GM12878 (cell line): ENCODE results near the gene TOMM22. TPM values are rescaled to one million over a fixed set of nuclear protein-coding genes. Genes with fewer than 3 reads are reported as not detected.

Source experiments
- ATAC-seq: fragments of 200-7000 bp; cut with Tn5 transposase; 3 replicates; pipeline ENCODE4 v1.9.1; 2020; ENCODE audit warnings: mild to moderate bottlenecking, moderate library complexity
- BruUV-seq: library from RNA; stranded (reverse); fragments of 400-500 nt; replicated peaks from 2 replicates; lab custom pipeline; 2021; lab: Mats Ljungman, UMichigan
- CTCF ChIA-PET: fragments of 300-600 bp; sonication (Branson Sonifier 250); formaldehyde crosslinking; extraction: SDS; loops from one replicate; lab custom pipeline; 2021; ENCODE audit warnings: inconsistent platforms; lab: Yijun Ruan, JAX
- POLR2A ChIA-PET: fragments of 350-600 bp; formaldehyde crosslinking; extraction: SDS; loops from one replicate; lab custom pipeline; 2021; ENCODE audit warnings: inconsistent platforms; lab: Charles Lee
- RAD21 ChIA-PET: fragments of 300-600 bp; sonication (Branson Sonifier 250); formaldehyde crosslinking; loops from one replicate; lab custom pipeline; 2023; ENCODE audit warnings: antibody characterized with exemption; ENCODE audit not compliant: unreplicated experiment; lab: Charles Lee
- SMC1A ChIA-PET: fragments of 300-600 bp; sonication (Branson Sonifier 250); formaldehyde crosslinking; loops from one replicate; lab custom pipeline; 2023; ENCODE audit not compliant: unreplicated experiment, uncharacterized antibody; lab: Charles Lee
- DNase-seq: peaks from one replicate; pipeline ENCODE4 v3.0.0-alpha.2; 2011; ENCODE audit warnings: low read depth, low spot score
- FAIRE-seq: peaks from 3 replicates; lab custom pipeline; 2011; peaks lifted over from hg19 to GRCh38; lab: Jason Lieb, UNC
- H2AFZ ChIP-seq: 2 replicates; pipeline ENCODE4 v1.6.0; 2011; ENCODE audit warnings: low read depth, low read length, control low read depth; ENCODE audit not compliant: control insufficient read depth
- H3K27ac ChIP-seq: 2 replicates; pipeline ENCODE4 v1.5.1; 2011; ENCODE audit warnings: control low read depth; ENCODE audit not compliant: control insufficient read depth, insufficient read depth
- H3K27me3 ChIP-seq, 2 experiments: replicated peaks in 1 of 2; 2 replicates each; pipeline versions ENCODE4 v1.6.0 to v1.6.1; 2011; ENCODE audit warnings: low read length in 1 of 2; ENCODE audit not compliant: control insufficient read depth in 2 of 2, insufficient read depth in 2 of 2
- H3K36me3 ChIP-seq, 2 experiments: 2 replicates each; pipeline ENCODE4 v1.5.1; 2011; ENCODE audit warnings: low read length in 1 of 2; ENCODE audit not compliant: control insufficient read depth in 2 of 2, insufficient read depth in 2 of 2
- H3K4me1 ChIP-seq: 2 replicates; pipeline ENCODE4 v1.6.1; 2011; ENCODE audit warnings: mild to moderate bottlenecking, low read length, moderate library complexity, mixed read lengths; ENCODE audit not compliant: control insufficient read depth, insufficient read depth
- H3K4me2 ChIP-seq: 2 replicates; pipeline ENCODE4 v1.6.0; 2011; ENCODE audit warnings: control low read depth; ENCODE audit not compliant: control insufficient read depth, insufficient read depth
- H3K4me3 ChIP-seq: fragments of 200-600 bp; sonication (generic); 2 replicates; pipeline ENCODE4 v1.5.1; 2016
- H3K79me2 ChIP-seq: 2 replicates; pipeline ENCODE4 v1.6.0; 2011; ENCODE audit warnings: low read length; ENCODE audit not compliant: control insufficient read depth, insufficient read depth
- H3K9ac ChIP-seq: 2 replicates; pipeline ENCODE4 v1.8.0; 2011; ENCODE audit warnings: low read length, control low read depth, mixed read lengths; ENCODE audit not compliant: control insufficient read depth, insufficient read depth
- H3K9me3 ChIP-seq: replicated peaks from 3 replicates; pipeline ENCODE4 v1.5.1; 2011; ENCODE audit warnings: mild to moderate bottlenecking, low read length; ENCODE audit not compliant: control insufficient read depth, insufficient read depth
- H4K20me1 ChIP-seq: 2 replicates; pipeline ENCODE4 v1.6.0; 2011; ENCODE audit not compliant: control insufficient read depth, insufficient read depth
- ASH2L ChIP-seq: fragments of 300-600, 200-600 bp; sonication (generic); IDR thresholded peaks from 2 replicates; pipeline ENCODE4 v1.6.1; 2017; ENCODE audit warnings: low read depth, mild to moderate bottlenecking, borderline replicate concordance
- BACH1 ChIP-seq: fragments of 450-650 bp; IDR thresholded peaks from 2 replicates; pipeline ENCODE4 v1.6.1; 2017; ENCODE audit warnings: mild to moderate bottlenecking, borderline replicate concordance
- BCL11A ChIP-seq: IDR thresholded peaks from 2 replicates; pipeline ENCODE4 v1.6.1; 2011; ENCODE audit warnings: low read depth, low read length
- MTA3 ChIP-seq: IDR thresholded peaks from 2 replicates; pipeline ENCODE4 v1.6.1; 2012; ENCODE audit warnings: low read length, inconsistent platforms, borderline replicate concordance
- POLR2A ChIP-seq: IDR thresholded peaks from 2 replicates; pipeline ENCODE4 v1.6.1; 2011; ENCODE audit warnings: low read depth, mild to moderate bottlenecking, low read length
- POLR2AphosphoS5 ChIP-seq: IDR thresholded peaks from 2 replicates; pipeline ENCODE4 v1.6.1; 2011; ENCODE audit warnings: mild to moderate bottlenecking, low read length, inconsistent platforms
- TCF3 ChIP-seq: IDR thresholded peaks from 2 replicates; pipeline ENCODE4 v1.6.1; 2012; ENCODE audit warnings: low read depth, mild to moderate bottlenecking, low read length, borderline replicate concordance; ENCODE audit not compliant: insufficient read depth
- ZNF207 ChIP-seq: fragments of 450-650 bp; IDR thresholded peaks from 2 replicates; pipeline ENCODE4 v1.6.1; 2014; ENCODE audit warnings: antibody characterized with exemption, mild to moderate bottlenecking, borderline replicate concordance
- ZNF384 ChIP-seq: IDR thresholded peaks from 2 replicates; pipeline ENCODE4 v1.6.1; 2012; ENCODE audit warnings: low read depth, mild to moderate bottlenecking, low read length, improper control_type of control experiment, borderline replicate concordance
- WGBS: methylation state at CpG from one replicate; pipeline ENCODE4 v1.1.6; 2016; ENCODE audit warnings: low lambda C conversion rate; ENCODE audit not compliant: insufficient replicate concordance, insufficient coverage; ENCODE audit errors: missing lambda C conversion rate; 5-methylcytosine and 5-hydroxymethylcytosine counted together
- in situ Hi-C: fragments of 300-500 bp; cut with MboI; formaldehyde crosslinking; loops from 9 replicates; pipeline ENCODE4 v1.14.3; 2018; ENCODE audit warnings: mixed read lengths
- intact Hi-C: fragments of 100-400 bp; cut with micrococcal nuclease; formaldehyde crosslinking; loops from one replicate; pipeline ENCODE4 v1.14.2; 2022; ENCODE audit not compliant: unreplicated experiment
- polyA plus RNA-seq, 11 experiments: library from polyadenylated mRNA; depleted of rRNA in 4 of 11; unstranded in 6 of 11; stranded (reverse) in 5 of 11; fragments of >200 nt; fragmentation: Nextera tagmentation in 4 of 11; fragmentation: Illumina TruSeq in 1 of 11; extraction: Ambion mirVana in 4 of 11; extraction: Trizol in 1 of 11; gene quantifications; 1 replicate in 1 of 11; 2 replicates in 10 of 11; pipeline versions ENCODE4 v1.2.1 to v1.2.3, GENCODE V29; 2011 to 2016; ENCODE audit warnings: inconsistent platforms in 2 of 11, missing spikeins in 2 of 11, low read depth in 1 of 11
- total RNA-seq, 4 experiments: library from RNA; depleted of rRNA in 3 of 4; stranded (reverse); fragments of >200 nt in 3 of 4; fragmentation: Illumina TruSeq in 1 of 4; extraction: Trizol in 1 of 4; gene quantifications; 2 replicates each; pipeline versions ENCODE4 v1.2.1 to v1.2.3, GENCODE V29; 2013 to 2021

TOMM22 gene
- total and polyA plus RNA-seq, 10 of the 15 experiments (the other 5 are each of a cell fraction or from before 2014, with no cell fraction given) = 37.6 to 197 (median 94.9) TPM

DNA sequence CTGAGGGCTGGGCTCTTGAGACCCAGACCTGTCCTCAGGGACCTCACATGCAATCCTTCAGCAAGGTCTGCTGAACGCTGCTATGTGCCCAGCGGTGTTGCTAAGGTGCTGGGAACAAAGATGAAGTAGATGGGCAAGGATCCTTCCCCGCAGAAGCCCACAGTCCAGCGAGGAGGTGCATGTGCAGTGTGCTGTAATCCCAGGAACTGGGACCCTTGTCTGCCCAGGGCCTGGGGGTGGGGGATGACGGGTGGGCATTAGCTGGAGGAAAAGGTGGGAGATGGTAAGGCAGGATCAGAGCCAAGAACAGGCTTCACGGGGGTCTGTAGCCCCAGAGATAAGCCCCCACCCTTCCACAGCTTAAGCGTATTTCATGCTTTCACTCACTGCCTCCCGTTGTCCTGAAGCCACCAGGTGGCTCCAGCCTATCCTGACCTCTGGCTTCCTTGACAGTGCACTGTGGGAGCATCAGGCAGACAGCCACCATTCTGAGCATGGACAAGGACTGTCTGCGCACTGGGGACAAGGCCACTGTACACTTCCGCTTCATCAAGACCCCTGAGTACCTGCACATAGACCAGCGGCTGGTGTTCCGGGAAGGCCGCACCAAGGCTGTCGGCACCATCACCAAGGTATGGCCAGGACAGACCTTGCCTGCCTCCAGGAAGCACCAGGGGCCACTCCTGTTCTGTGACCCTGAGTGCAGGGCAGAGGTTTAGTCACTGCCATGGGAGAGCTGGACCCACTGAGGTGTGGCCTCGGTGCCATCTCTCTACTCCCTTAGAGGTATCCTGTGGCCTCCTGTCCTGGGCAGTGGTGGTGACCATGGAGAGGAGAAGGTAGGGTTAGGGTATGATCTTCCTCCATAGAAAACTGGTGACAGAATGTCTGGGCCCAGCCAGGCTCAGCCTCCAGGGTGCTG lies 46.0 kb downstream of the TOMM22 start:
- Histone ChIP-seq H3K9me3 (no peaks in the 10 kb centered on the region), H4K20me1 (no peaks in the 10 kb centered on the region), H3K4me2 (no peak overlapping the region), H3K4me1 (no peaks in the 10 kb centered on the region), H3K9ac (no peak overlapping the region), H3K79me2 (no peaks in the 10 kb centered on the region), H3K4me3 (no peak overlapping the region), H3K27ac (no peak overlapping the region), H3K27me3 (no peaks in the 10 kb centered on the region), H3K36me3 (peaks cover 50 to 74% of the 10 kb centered on the region in 2 experiments), H2AFZ (no peak overlapping the region)
- 0 out of 2 replicates have a peak, but pooled peaks have one; percentile 16 for TF ChIP-seq POLR2A
- TF ChIP-seq POLR2AphosphoS5 = peak; percentile 2; the same call in 1 of the 2 replicates
- TF ChIP-seq ZNF384 = no peak
- BruUV-seq = no TSS peak
- 95% methylated on average over 15 of the region's 15 CpGs for WGBS
- in situ Hi-C loops (no loop called here), intact Hi-C loops (no loop called here)
- DNase-seq = no peak
- ChIA-PET SMC1A (no interaction called here), RAD21 (no interaction called here), CTCF (no interaction called here), POLR2A (no interaction called here)
- FAIRE-seq = no peak
- ATAC-seq = no peak

DNA sequence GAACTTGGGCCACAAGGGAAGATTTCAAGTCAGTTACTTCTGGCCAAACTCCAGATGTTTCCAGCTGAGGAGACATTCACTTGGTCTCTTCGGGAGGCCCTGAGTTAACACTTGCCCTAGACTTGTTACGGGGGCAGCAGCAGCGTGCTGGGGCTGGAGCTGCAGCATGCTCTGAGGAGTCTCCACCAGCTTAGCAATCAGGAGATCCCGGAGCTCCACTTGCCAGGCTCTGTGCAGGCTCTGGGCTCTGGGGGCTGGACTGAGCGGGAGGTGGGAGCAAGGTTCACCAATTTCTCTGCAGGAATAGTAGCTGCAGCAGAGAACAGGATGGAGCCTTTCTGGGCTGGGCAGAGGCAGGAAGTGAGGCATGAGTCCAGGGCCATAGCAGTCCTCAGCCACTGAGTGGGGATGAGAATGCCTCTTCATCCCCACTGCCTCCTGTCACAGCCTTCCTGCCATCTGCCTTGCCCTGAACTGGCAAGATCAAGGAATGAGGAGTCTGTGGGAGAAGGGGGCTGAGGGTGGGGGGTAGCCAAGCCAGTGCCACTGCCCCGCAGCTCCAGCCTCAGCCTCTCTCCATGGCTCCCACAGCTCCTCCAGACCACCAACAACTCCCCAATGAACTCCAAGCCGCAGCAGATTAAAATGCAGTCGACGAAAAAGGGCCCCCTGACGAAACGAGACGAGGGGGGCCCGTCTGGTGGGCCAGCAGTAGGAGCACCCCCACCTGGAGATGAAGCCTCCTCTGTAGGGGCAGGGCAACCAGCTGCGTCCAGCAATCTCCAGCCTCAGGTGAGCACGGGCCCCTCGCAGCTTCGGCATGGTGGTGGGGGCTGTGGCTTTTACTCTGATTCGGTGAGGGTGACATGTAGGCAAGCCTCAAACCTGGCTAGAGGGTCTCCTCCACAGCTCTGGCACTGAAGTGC lies 47.4 kb downstream of the TOMM22 start:
- Histone ChIP-seq H2AFZ (no peak overlapping the region), H3K9me3 (no peaks in the 10 kb centered on the region), H3K27me3 (no peaks in the 10 kb centered on the region), H3K79me2 (no peaks in the 10 kb centered on the region), H3K9ac (no peak overlapping the region), H3K4me3 (no peak overlapping the region), H3K27ac (no peak overlapping the region), H3K4me1 (no peaks in the 10 kb centered on the region), H4K20me1 (peaks cover 2% of the 10 kb centered on the region; the same call in 1 of the 2 replicates)
- ChIA-PET SMC1A (no interaction called here), RAD21 (no interaction called here), POLR2A (interaction anchor here (0.6 kb wide), 2 partner anchors 191 to 409 kb away, joined by 5 to 6 read pairs; no protein-coding TSS in a partner anchor)
- in situ Hi-C loops (no loop called here), intact Hi-C loops (no loop called here)
- BruUV-seq = no TSS peak
- 96% methylated on average over 18 of the region's 18 CpGs for WGBS
- no peak for ATAC-seq
- DNase-seq = no peak
- TF ChIP-seq MTA3 (no peak), BCL11A (no peak), BACH1 (no peak), TCF3 (no peak), ASH2L (no peak), ZNF207 (no peak)
- TF ChIP-seq, all 136 proteins: peak for 0
- no peak overlapping the region for H3K4me2 ChIP-seq
- FAIRE-seq = no peak
- CTCF ChIA-PET = interaction anchor here (0.8 kb wide), 1 partner anchor 19 kb away, joined by 4 read pairs; no protein-coding TSS in a partner anchor
- peaks cover 41 to 74% of the 10 kb centered on the region in 2 experiments for H3K36me3 ChIP-seq
